K562 (cell line): ENCODE results near the gene TMEM203. TPM values are rescaled to one million over a fixed set of nuclear protein-coding genes. Genes with fewer than 3 reads are reported as not detected.

Experiments
- HNRNPH1 ChIP-seq: fragments of 200-400 bp; formaldehyde crosslinking; optimal IDR thresholded peaks from 2 replicates; pipeline ENCODE3; 2017; ENCODE audit warnings: low read depth, mild to moderate bottlenecking, low read length, moderate library complexity
- TFAM ChIP-seq: fragments of 250-450 bp; sonication (Bioruptor Pico); conservative IDR thresholded peaks from 2 replicates; pipeline ENCODE4 v1.5.0; 2021; ENCODE audit warnings: mild to moderate bottlenecking, moderate library complexity
- polyA plus RNA-seq, 8 experiments: library from polyadenylated mRNA; depleted of rRNA in 4 of 8; stranded (reverse) in 5 of 8; unstranded in 3 of 8; fragments of >200 nt; fragmentation: Nextera tagmentation in 2 of 8; fragmentation: Illumina TruSeq in 1 of 8; extraction: Ambion mirVana in 2 of 8; extraction: Trizol in 1 of 8; gene quantifications; 2 replicates each; pipeline versions ENCODE4 v1.2.1 to v1.2.3, GENCODE V29; 2011 to 2014; ENCODE audit warnings: inconsistent platforms in 1 of 8, missing spikeins in 1 of 8
- total RNA-seq, 7 experiments: library from RNA; depleted of rRNA in 6 of 7; stranded (reverse); fragments of >200 nt in 6 of 7; fragmentation: Illumina TruSeq in 2 of 7; extraction: Trizol in 2 of 7; gene quantifications; 2 replicates each; pipeline versions ENCODE4 v1.2.1 to v1.2.3, GENCODE V29; 2011 to 2021; ENCODE audit warnings: low replicate concordance in 1 of 7
- TF ChIP-seq, protein P1 (sequence below), 2 experiments: IDR thresholded peaks; 2 replicates each; pipeline ENCODE4 v1.6.1; 2011; ENCODE audit warnings: borderline replicate concordance in 1 of 2, control low read depth in 1 of 2, low read depth in 1 of 2, low read length in 1 of 2, mild to moderate bottlenecking in 1 of 2, mixed read lengths in 1 of 2, moderate library complexity in 1 of 2; ENCODE audit not compliant: insufficient read depth in 1 of 2, insufficient read length in 1 of 2, poor library complexity in 1 of 2, severe bottlenecking in 1 of 2; ENCODE audit errors: extremely low read depth in 1 of 2
- TF ChIP-seq, protein P2 (sequence below), 2 experiments: fragments of 450-650 bp; formaldehyde crosslinking in 1 of 2; IDR thresholded peaks; 2 replicates each; pipeline versions ENCODE4 v1.4.0 to v1.6.1; 2014 to 2020; ENCODE audit warnings: mild to moderate bottlenecking in 2 of 2, borderline replicate concordance in 1 of 2, low read depth in 1 of 2
- TF ChIP-seq, protein P3 (sequence below): sonication (generic); formaldehyde crosslinking; IDR thresholded peaks from 2 replicates; pipeline ENCODE4 v1.8.1; 2023; ENCODE audit warnings: mild to moderate bottlenecking, missing genetic modification reagents
- TF ChIP-seq, protein P4 (sequence below): fragments of 250-450 bp; sonication (Bioruptor Pico); IDR thresholded peaks from 2 replicates; pipeline ENCODE4 v1.8.0; 2021; ENCODE audit warnings: mild to moderate bottlenecking, moderate library complexity
- TF ChIP-seq, protein P5 (sequence below): fragments of 250-450 bp; sonication (Bioruptor Pico); IDR thresholded peaks from 2 replicates; pipeline ENCODE4 v1.5.0; 2021

The TMEM203 gene
- total and polyA plus RNA-seq, 9 of the 15 experiments (the other 6 are each of a cell fraction or from before 2014, with no cell fraction given): 8.8 to 59.5 (median 37.6) TPM

DNA sequence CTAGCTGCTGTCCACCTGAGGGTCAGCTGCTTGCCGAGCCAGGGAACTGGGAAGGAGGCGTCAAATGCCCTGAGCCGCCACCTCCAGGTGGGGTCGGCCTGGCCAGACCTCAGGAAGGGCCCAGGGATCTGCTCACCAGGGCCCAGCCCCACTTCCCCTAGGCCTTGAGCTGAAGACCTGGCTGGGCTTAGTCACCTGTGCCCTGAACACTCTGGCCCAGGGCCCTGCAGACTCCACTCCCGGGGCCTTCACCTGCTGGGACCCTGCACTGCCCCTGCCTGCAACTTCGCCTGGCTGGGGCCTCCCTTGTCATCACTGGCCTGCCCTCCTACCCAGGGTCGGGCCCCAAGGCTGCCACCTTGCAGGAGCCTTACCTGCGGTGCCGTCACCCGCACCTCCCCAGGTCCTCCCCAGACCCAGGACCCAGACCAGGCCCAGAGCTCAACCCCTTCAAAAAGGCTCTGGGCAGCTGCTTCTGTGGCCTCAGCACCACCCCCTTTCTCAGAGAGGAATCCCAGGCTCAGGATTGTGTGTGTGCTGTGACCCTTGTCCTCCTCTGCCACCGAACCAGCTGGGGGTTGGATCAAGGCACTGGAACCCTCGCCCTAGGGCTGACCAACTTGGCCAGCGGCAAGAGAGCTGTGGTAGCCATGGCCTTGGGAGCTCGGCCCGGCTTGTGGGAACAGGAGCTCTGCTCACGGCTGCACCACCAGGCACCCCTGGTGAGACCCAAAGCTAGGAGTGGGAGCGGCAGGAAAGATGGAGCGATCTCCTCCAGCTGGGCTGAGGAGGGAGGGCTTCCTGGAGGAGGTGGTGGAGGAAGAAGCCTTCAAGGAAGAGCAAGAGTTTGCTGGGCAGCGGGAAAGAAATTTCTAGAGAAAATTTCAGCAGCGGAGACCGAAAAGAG is 48.5 kb upstream of the TMEM203 start (continued):
- TF ChIP-seq, protein P1, sequence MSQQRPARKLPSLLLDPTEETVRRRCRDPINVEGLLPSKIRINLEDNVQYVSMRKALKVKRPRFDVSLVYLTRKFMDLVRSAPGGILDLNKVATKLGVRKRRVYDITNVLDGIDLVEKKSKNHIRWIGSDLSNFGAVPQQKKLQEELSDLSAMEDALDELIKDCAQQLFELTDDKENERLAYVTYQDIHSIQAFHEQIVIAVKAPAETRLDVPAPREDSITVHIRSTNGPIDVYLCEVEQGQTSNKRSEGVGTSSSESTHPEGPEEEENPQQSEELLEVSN (IDR thresholded peaks at IDR 0.05; ENCODE audit: borderline replicate concordance in 1 of 2, extremely low read depth in 1 of 2, insufficient read depth in 1 of 2, insufficient read length in 1 of 2, low read depth in 1 of 2, low read length in 1 of 2, poor library complexity in 1 of 2, severe bottlenecking in 1 of 2): peak in 1 of 2 experiments; percentile 32
- TF ChIP-seq, protein P2, sequence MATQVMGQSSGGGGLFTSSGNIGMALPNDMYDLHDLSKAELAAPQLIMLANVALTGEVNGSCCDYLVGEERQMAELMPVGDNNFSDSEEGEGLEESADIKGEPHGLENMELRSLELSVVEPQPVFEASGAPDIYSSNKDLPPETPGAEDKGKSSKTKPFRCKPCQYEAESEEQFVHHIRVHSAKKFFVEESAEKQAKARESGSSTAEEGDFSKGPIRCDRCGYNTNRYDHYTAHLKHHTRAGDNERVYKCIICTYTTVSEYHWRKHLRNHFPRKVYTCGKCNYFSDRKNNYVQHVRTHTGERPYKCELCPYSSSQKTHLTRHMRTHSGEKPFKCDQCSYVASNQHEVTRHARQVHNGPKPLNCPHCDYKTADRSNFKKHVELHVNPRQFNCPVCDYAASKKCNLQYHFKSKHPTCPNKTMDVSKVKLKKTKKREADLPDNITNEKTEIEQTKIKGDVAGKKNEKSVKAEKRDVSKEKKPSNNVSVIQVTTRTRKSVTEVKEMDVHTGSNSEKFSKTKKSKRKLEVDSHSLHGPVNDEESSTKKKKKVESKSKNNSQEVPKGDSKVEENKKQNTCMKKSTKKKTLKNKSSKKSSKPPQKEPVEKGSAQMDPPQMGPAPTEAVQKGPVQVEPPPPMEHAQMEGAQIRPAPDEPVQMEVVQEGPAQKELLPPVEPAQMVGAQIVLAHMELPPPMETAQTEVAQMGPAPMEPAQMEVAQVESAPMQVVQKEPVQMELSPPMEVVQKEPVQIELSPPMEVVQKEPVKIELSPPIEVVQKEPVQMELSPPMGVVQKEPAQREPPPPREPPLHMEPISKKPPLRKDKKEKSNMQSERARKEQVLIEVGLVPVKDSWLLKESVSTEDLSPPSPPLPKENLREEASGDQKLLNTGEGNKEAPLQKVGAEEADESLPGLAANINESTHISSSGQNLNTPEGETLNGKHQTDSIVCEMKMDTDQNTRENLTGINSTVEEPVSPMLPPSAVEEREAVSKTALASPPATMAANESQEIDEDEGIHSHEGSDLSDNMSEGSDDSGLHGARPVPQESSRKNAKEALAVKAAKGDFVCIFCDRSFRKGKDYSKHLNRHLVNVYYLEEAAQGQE (IDR thresholded peaks at IDR 0.05; ENCODE audit: borderline replicate concordance): no peak
- TF ChIP-seq, protein P2 (CRISPR knock-in tag; IDR thresholded peaks at IDR 0.05; ENCODE audit: low read depth): no peak
- TF ChIP-seq, protein P3, sequence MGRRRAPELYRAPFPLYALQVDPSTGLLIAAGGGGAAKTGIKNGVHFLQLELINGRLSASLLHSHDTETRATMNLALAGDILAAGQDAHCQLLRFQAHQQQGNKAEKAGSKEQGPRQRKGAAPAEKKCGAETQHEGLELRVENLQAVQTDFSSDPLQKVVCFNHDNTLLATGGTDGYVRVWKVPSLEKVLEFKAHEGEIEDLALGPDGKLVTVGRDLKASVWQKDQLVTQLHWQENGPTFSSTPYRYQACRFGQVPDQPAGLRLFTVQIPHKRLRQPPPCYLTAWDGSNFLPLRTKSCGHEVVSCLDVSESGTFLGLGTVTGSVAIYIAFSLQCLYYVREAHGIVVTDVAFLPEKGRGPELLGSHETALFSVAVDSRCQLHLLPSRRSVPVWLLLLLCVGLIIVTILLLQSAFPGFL (CRISPR knock-in tag): no peak
- TF ChIP-seq TFAM (CRISPR knock-in tag) (no peak), HNRNPH1 (no peak)
- TF ChIP-seq, protein P4, sequence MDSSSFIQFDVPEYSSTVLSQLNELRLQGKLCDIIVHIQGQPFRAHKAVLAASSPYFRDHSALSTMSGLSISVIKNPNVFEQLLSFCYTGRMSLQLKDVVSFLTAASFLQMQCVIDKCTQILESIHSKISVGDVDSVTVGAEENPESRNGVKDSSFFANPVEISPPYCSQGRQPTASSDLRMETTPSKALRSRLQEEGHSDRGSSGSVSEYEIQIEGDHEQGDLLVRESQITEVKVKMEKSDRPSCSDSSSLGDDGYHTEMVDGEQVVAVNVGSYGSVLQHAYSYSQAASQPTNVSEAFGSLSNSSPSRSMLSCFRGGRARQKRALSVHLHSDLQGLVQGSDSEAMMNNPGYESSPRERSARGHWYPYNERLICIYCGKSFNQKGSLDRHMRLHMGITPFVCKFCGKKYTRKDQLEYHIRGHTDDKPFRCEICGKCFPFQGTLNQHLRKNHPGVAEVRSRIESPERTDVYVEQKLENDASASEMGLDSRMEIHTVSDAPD (CRISPR knock-in tag): no peak
- TF ChIP-seq, protein P5, sequence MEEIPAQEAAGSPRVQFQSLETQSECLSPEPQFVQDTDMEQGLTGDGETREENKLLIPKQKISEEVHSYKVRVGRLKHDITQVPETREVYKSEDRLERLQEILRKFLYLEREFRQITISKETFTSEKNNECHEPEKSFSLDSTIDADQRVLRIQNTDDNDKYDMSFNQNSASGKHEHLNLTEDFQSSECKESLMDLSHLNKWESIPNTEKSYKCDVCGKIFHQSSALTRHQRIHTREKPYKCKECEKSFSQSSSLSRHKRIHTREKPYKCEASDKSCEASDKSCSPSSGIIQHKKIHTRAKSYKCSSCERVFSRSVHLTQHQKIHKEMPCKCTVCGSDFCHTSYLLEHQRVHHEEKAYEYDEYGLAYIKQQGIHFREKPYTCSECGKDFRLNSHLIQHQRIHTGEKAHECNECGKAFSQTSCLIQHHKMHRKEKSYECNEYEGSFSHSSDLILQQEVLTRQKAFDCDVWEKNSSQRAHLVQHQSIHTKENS (CRISPR knock-in tag): no peak
